Muscle layer of colon (tissue), 2 donors: ENCODE data around the gene TRIM44.

Experiments used
- H3K27ac ChIP-seq: one replicate; pipeline ENCODE4 v1.7.0; 2013; ENCODE audit warnings: low read depth, mild to moderate bottlenecking, low read length, moderate library complexity
- H3K27me3 ChIP-seq, 2 donors: one replicate each; pipeline ENCODE4 v1.7.0; 2013; ENCODE audit warnings: low read length in 2 of 2, mild to moderate bottlenecking in 2 of 2; ENCODE audit not compliant: insufficient read depth in 2 of 2, control insufficient read depth in 1 of 2
- H3K36me3 ChIP-seq: one replicate; pipeline ENCODE4 v1.7.0; 2013; ENCODE audit warnings: mild to moderate bottlenecking, low read length; ENCODE audit not compliant: insufficient read depth
- H3K4me1 ChIP-seq: one replicate; pipeline ENCODE4 v1.7.0; 2013; ENCODE audit warnings: mild to moderate bottlenecking, low read length; ENCODE audit not compliant: insufficient read depth
- H3K4me3 ChIP-seq, 2 donors: one replicate each; pipeline ENCODE4 v1.7.0; 2013; ENCODE audit warnings: low read length in 2 of 2, low read depth in 1 of 2, mild to moderate bottlenecking in 1 of 2, moderate library complexity in 1 of 2
- H3K9ac ChIP-seq: one replicate; pipeline ENCODE4 v1.7.0; 2013; ENCODE audit warnings: low read length
- H3K9me3 ChIP-seq: one replicate; pipeline ENCODE4 v1.7.0; 2013; ENCODE audit warnings: mild to moderate bottlenecking, low read length
- donor health status: abdominal sarcoma.
- donor health status: Adenocarcinoma of cecum.

TRIM44 gene, protein sequence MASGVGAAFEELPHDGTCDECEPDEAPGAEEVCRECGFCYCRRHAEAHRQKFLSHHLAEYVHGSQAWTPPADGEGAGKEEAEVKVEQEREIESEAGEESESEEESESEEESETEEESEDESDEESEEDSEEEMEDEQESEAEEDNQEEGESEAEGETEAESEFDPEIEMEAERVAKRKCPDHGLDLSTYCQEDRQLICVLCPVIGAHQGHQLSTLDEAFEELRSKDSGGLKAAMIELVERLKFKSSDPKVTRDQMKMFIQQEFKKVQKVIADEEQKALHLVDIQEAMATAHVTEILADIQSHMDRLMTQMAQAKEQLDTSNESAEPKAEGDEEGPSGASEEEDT

DNA sequence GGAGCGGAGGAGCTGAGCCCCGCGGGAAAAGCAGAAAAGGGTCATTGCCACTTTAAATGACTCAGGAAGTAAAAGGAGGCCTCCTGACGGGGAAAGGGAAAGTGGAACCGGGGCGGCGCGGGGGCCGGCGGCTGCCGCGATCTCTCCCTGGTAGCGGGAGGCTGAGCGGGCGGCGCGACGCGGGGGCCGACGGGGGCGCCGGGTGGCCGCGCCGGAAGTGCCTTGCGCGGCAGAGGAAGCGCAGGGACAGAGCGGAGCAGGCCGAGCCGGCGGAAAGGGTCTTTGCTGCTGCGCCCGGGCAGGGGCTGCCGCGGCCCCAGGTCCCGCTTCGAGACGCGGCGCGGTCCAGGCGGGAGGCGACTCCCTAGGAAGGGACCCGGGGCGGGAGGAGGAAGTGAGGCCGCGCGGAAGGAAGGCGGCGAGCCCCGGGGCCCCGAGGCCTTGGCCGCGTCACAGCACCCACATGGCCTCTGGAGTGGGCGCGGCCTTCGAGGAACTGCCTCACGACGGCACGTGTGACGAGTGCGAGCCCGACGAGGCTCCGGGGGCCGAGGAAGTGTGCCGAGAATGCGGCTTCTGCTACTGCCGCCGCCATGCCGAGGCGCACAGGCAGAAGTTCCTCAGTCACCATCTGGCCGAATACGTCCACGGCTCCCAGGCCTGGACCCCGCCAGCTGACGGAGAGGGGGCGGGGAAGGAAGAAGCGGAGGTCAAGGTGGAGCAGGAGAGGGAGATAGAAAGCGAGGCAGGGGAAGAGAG lies at the start of gene TRIM44:
Gene TRIM44, plus strand, starts transcription at position 127 of the 759 bp plus-strand sequence. Its CDS starts 337 bp downstream, at position 464.
- H3K4me3 ChIP-seq = peak within 1 kb of the TSS; percentile 79 to 91
- H3K27me3 ChIP-seq = no peaks in the 10 kb centered on the region
- H3K36me3 ChIP-seq = no peaks in the 10 kb centered on the region
- peak within 1 kb of the TSS; percentile 82 for H3K9ac ChIP-seq
- H3K27ac ChIP-seq = peak within 1 kb of the TSS; percentile 71
- peaks cover 20% of the 10 kb centered on the region for H3K4me1 ChIP-seq
- H3K9me3 ChIP-seq = no peaks in the 10 kb centered on the region

DNA sequence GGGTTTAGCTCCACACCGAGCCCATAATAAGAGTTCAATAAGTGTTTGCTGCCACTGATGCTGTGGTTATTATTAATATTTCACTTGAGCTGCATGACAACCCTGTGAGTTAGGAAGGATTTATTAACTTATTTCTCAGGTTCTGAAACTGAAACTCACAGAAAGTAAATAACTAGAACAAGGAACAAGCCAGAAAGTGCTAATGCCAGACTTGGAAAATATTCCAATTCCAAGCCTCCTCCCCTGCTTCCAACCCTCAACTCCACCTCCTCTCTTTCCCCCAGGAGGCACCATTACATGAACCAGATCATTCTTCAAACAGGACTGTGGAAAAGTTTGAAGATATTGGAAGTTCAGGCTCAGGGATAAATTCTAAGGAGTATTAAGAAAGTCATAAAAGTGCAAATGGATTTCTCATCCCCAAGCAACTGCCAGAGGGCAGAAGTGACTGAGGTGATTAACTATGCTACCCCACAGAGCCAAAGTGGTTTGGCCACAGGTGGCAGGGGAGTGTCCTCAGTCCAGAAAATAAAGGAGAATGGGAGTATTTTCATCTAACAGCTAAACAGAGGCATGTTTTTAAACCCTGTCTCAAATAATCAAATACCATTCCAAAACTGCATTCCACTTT lies 47.5 kb upstream of the TRIM44 start:
- H3K36me3 ChIP-seq = no peaks in the 10 kb centered on the region
- H3K27me3 ChIP-seq = peaks cover 0 to 12% of the 10 kb centered on the region in 2 donors
- H3K27ac ChIP-seq = no peak overlapping the region
- no peak overlapping the region for H3K9ac ChIP-seq
- H3K4me1 ChIP-seq = peaks cover 8% of the 10 kb centered on the region
- no peaks in the 10 kb centered on the region for H3K9me3 ChIP-seq
- H3K4me3 ChIP-seq = no peak overlapping the region

DNA sequence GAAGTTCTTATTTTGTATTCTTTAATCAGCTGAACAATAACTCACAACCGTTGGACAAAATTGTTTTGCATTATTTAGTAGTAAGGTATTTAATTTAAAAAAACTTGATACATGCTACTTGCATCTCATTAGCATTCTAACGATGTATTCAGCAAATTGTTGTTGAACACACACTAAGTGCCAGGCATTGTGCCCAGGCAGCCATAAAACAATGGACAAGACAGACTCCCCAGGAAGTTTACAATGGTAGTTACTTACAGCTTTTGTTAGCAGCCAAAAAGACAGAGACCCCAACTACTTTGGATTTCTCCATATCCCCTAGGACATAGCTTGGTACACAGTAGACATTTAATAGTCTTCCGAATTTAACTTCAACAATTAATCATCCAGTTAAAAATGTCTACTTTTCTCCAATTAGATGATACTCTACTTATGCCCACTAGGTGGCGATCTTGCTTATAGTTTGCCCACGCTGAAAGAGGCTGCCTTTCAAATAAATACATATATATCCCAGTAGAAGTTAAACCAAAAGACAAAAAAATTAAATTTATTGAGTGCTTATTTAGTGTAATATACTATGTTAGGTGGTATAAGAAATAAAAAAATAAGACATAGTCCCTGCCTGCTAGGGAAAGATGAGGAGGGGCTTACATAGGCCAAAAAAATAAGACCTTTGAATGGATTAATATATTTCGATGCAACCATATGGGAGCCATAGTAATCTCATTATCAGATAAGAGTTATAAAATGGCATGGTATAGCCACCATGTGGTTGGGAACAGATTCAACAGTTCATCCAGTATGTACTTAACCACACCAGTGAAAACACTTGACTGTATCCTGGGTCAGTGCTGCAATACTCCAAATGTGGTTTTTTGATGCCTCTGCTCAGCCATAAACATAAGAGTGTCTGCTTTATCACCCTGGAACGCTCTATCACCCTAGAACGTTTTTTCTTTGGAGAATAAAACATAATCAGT lies 46.4 kb upstream of the TRIM44 start:
- Histone ChIP-seq H3K36me3 (no peaks in the 10 kb centered on the region), H3K27ac (no peak overlapping the region), H3K27me3 (peaks cover 5 to 16% of the 10 kb centered on the region in 2 donors), H3K4me3 (no peak overlapping the region), H3K4me1 (peaks cover 10% of the 10 kb centered on the region), H3K9me3 (no peaks in the 10 kb centered on the region), H3K9ac (no peak overlapping the region)

DNA sequence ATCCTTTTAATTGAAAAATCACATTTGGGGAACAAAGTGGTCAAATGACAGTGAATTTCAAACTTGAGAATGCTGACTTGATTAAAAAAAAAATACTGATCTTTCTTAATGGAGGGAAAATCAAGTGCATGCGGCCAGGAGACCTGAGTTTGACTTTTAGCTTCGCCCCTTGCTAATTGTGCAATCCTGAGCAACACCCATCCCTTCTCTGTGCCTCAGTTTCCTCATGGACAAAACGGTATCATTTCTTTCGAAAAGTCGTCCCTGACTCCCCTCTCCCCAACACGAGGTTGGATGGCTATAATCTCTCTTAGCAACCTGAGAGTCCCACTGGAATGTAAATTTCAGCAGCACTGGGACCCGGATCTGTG lies 45.3 kb upstream of the TRIM44 start:
- no peak overlapping the region for H3K9ac ChIP-seq
- peaks cover 10% of the 10 kb centered on the region for H3K4me1 ChIP-seq
- H3K27me3 ChIP-seq = peaks cover 16 to 19% of the 10 kb centered on the region in 2 donors
- H3K27ac ChIP-seq = no peak overlapping the region
- peak overlapping the region in 1 of 2 donors; percentile 61 for H3K4me3 ChIP-seq
- H3K9me3 ChIP-seq = no peaks in the 10 kb centered on the region
- H3K36me3 ChIP-seq = no peaks in the 10 kb centered on the region

DNA sequence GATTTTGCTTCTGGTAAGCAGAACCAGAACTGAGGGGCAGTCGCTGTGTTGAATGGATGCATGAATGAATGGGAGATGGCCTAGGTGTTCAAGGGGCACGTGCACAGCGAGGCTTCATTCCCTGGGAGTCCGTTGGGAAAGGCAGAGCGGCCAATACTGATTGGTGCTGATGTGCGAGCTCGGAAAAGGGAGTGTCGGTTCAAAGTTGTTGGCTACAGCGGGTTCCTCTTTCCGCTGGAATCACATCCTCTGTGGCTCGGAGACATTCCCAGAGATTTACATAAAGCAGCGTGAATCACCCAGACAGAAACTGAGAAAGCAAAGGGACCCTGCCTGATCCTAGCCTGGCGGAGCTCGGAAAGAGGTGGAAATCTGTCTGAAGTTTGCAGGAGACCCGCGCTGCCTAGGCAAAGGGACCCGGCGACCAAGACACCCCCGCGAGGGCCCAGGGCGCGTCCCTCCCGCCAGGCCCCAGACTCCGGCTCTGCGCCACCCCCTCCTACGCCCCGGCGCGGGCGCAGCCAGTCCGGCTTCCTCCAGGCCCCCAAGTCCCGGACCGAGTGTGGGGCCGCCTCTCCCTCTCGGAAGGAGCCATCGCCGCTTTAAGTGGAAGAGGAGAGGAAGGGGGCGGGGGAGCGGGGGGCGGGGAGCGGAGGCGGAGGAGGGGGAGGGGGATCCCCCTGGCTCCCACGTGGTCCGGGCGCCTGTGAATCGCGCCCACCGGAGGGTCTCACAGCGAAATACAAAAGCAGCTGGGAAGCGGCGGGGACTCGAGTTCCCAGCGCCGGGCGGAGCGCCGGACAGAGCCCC lies 44.7 kb upstream of the TRIM44 start, which contains the start of gene FJX1:
Gene FJX1, plus strand, starts transcription at position 774 of the 810 bp plus-strand sequence. CDS start 177 bp downstream, outside the sequence.
- Histone ChIP-seq H3K9ac (no peak within 1 kb of the TSS), H3K4me3 (peak within 1 kb of the TSS; percentile 39 to 61), H3K27me3 (peaks cover 20 to 22% of the 10 kb centered on the region in 2 donors), H3K27ac (peak within 1 kb of the TSS; percentile 41), H3K9me3 (no peaks in the 10 kb centered on the region), H3K4me1 (peaks cover 10% of the 10 kb centered on the region), H3K36me3 (no peaks in the 10 kb centered on the region)

DNA sequence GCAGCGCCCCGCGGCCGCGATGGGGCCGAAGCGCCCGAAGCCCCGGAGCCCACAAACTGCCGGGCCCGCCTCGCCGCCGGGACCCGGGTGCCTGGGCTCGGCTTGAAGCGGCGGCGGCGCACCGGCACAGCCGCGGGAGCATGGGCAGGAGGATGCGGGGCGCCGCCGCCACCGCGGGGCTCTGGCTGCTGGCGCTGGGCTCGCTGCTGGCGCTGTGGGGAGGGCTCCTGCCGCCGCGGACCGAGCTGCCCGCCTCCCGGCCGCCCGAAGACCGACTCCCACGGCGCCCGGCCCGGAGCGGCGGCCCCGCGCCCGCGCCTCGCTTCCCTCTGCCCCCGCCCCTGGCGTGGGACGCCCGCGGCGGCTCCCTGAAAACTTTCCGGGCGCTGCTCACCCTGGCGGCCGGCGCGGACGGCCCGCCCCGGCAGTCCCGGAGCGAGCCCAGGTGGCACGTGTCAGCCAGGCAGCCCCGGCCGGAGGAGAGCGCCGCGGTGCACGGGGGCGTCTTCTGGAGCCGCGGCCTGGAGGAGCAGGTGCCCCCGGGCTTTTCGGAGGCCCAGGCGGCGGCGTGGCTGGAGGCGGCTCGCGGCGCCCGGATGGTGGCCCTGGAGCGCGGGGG lies 44.0 kb upstream of the TRIM44 start:
- H3K9ac ChIP-seq = no peak overlapping the region
- no peaks in the 10 kb centered on the region for H3K9me3 ChIP-seq
- H3K4me3 ChIP-seq = peak overlapping the region; percentile 39 to 53
- H3K36me3 ChIP-seq = no peaks in the 10 kb centered on the region
- H3K4me1 ChIP-seq = peaks cover 10% of the 10 kb centered on the region
- no peak overlapping the region for H3K27ac ChIP-seq
- H3K27me3 ChIP-seq = peaks cover 22 to 23% of the 10 kb centered on the region in 2 donors

DNA sequence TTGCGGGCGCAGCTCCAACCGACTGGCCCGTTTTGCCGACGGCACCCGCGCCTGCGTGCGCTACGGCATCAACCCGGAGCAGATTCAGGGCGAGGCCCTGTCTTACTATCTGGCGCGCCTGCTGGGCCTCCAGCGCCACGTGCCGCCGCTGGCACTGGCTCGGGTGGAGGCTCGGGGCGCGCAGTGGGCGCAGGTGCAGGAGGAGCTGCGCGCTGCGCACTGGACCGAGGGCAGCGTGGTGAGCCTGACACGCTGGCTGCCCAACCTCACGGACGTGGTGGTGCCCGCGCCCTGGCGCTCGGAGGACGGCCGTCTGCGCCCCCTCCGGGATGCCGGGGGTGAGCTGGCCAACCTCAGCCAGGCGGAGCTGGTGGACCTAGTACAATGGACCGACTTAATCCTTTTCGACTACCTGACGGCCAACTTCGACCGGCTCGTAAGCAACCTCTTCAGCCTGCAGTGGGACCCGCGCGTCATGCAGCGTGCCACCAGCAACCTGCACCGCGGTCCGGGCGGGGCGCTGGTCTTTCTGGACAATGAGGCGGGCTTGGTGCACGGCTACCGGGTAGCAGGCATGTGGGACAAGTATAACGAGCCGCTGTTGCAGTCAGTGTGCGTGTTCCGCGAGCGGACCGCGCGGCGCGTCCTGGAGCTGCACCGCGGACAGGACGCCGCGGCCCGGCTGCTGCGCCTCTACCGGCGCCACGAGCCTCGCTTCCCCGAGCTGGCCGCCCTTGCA lies 43.3 kb upstream of the TRIM44 start:
- Histone ChIP-seq H3K4me3 (peak overlapping the region; percentile 39 to 53), H3K27ac (no peak overlapping the region), H3K27me3 (peaks cover 22 to 25% of the 10 kb centered on the region in 2 donors)

DNA sequence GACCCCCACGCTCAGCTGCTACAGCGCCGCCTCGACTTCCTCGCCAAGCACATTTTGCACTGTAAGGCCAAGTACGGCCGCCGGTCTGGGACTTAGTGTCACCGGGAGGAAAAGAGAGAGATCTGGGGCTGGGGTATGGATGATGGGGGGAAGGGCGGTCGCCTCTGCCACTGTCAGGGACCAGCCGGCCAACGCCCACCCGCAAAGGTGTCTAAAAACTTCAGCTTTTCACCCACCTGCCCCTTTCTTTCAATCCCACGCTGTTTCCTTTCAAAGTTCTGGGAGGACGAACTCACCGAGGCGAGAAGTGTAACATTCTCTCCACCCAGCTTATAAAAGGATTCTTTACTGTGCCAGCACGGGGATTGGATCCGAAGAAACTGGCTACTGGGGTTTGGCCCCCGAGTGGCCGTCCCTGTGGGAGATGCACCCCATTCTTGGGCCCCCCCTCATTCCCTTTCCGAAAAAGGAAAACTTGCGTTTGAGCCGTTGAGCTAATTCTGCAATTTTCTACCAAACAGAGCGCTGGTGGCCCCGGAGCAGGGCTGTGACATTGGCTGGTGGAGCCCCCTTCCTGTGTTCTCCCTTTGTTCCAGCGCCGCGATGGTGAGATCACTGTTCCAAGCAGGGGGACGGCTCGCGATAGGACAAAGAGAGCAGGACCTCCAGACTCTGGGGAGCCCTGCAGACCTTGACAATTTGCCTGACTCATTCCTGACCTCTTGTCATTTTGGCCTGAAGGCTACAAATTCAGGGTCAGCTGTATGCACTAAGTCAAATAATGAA lies 42.5 kb upstream of the TRIM44 start:
- no peak overlapping the region for H3K27ac ChIP-seq
- no peaks in the 10 kb centered on the region for H3K9me3 ChIP-seq
- no peaks in the 10 kb centered on the region for H3K36me3 ChIP-seq
- H3K4me3 ChIP-seq = peak overlapping the region; percentile 24 to 53
- no peak overlapping the region for H3K9ac ChIP-seq
- peaks cover 10% of the 10 kb centered on the region for H3K4me1 ChIP-seq
- peaks cover 22 to 27% of the 10 kb centered on the region in 2 donors for H3K27me3 ChIP-seq

More for the DNA sequence above, 43.3 kb upstream of the TRIM44 start:
- H3K4me1 ChIP-seq = peaks cover 10% of the 10 kb centered on the region
- no peaks in the 10 kb centered on the region for H3K36me3 ChIP-seq
- H3K9me3 ChIP-seq = no peaks in the 10 kb centered on the region
- H3K9ac ChIP-seq = no peak overlapping the region

DNA sequence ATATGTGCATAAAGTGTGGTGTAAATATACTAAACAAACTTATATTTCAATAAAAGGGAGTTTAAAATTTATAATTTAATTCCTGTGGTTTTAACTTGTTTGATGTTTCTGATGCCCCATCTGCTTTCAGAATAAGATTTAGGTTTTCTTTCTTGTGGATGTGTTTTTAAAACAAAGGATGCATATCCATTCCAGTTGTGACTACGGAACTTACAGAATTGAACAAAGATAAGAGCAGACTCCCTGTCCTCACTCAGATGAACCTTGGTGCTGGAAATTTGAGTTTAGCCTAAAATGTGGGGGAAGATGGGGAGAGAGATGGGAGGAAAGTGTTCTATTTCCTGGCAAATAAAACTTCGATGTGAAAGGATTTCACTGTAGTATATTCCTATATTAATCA lies 41.8 kb upstream of the TRIM44 start:
- Histone ChIP-seq H3K27me3 (peaks cover 22 to 27% of the 10 kb centered on the region in 2 donors), H3K36me3 (no peaks in the 10 kb centered on the region), H3K9ac (no peak overlapping the region), H3K4me3 (no peak overlapping the region), H3K9me3 (no peaks in the 10 kb centered on the region), H3K27ac (no peak overlapping the region), H3K4me1 (peaks cover 10% of the 10 kb centered on the region)
